H9 (cell line): ENCODE measurements around the gene ZAP70. TPM values are rescaled to one million over a fixed set of nuclear protein-coding genes. Genes with fewer than 3 reads are reported as not detected.

Experiments
- DNase-seq: peaks from one replicate; pipeline ENCODE4 v3.0.0-alpha.2; 2017
- H2AFZ ChIP-seq: one replicate; pipeline ENCODE4 v1.6.1; 2013; ENCODE audit warnings: mild to moderate bottlenecking, low read length, control low read depth, moderate library complexity
- H2AK5ac ChIP-seq: 2 replicates; pipeline ENCODE4 v1.6.1; 2013; ENCODE audit warnings: low read length, control low read depth, mixed read lengths; ENCODE audit not compliant: insufficient read length
- H2BK120ac ChIP-seq: one replicate; pipeline ENCODE4 v1.6.1; 2013; ENCODE audit warnings: low read depth, mild to moderate bottlenecking, low read length, control low read depth, inconsistent platforms; ENCODE audit not compliant: poor library complexity, severe bottlenecking
- H2BK12ac ChIP-seq: 2 replicates; pipeline ENCODE4 v1.6.1; 2013; ENCODE audit warnings: low read length, control low read depth, mixed read lengths, low read depth; ENCODE audit not compliant: insufficient read length
- H2BK15ac ChIP-seq: 2 replicates; pipeline ENCODE4 v1.6.1; 2013; ENCODE audit warnings: low read depth, low read length, control low read depth
- H2BK20ac ChIP-seq: one replicate; pipeline ENCODE4 v1.6.1; 2013; ENCODE audit warnings: low read depth, mild to moderate bottlenecking, low read length, control low read depth, inconsistent platforms; ENCODE audit not compliant: poor library complexity, severe bottlenecking
- H2BK5ac ChIP-seq: 2 replicates; pipeline ENCODE4 v1.6.1; 2013; ENCODE audit warnings: low read length, control low read depth, mixed read lengths; ENCODE audit not compliant: insufficient read length
- H3K14ac ChIP-seq: 2 replicates; pipeline ENCODE4 v1.6.1; 2013; ENCODE audit warnings: low read length, control low read depth; ENCODE audit not compliant: insufficient read depth
- H3K18ac ChIP-seq: 2 replicates; pipeline ENCODE4 v1.6.1; 2013; ENCODE audit warnings: low read depth, mild to moderate bottlenecking, mixed read lengths, low read length, control low read depth; ENCODE audit not compliant: insufficient read length
- H3K23ac ChIP-seq: 2 replicates; pipeline ENCODE4 v1.6.1; 2013; ENCODE audit warnings: low read length, control low read depth, mixed read lengths, low read depth; ENCODE audit not compliant: insufficient read length
- H3K23me2 ChIP-seq: 2 replicates; pipeline ENCODE4 v1.6.1; 2013; ENCODE audit warnings: low read depth, mild to moderate bottlenecking, mixed read lengths, low read length, control low read depth; ENCODE audit not compliant: insufficient read length, poor library complexity, severe bottlenecking
- H3K27ac ChIP-seq: 2 replicates; pipeline ENCODE4 v1.5.1; 2013; ENCODE audit warnings: low read length, control low read depth, mixed read lengths, low read depth; ENCODE audit not compliant: insufficient read length
- H3K27me3 ChIP-seq: 2 replicates; pipeline ENCODE4 v1.6.1; 2013; ENCODE audit warnings: low read length, control low read depth, inconsistent platforms; ENCODE audit not compliant: insufficient read depth
- H3K4ac ChIP-seq: 2 replicates; pipeline ENCODE4 v1.6.1; 2013; ENCODE audit warnings: low read depth, mild to moderate bottlenecking, control low read depth, inconsistent platforms, low read length, moderate library complexity
- H3K4me1 ChIP-seq: 2 replicates; pipeline ENCODE4 v1.6.1; 2013; ENCODE audit warnings: low read length, control low read depth, inconsistent platforms; ENCODE audit not compliant: insufficient read depth
- H3K4me2 ChIP-seq: 2 replicates; pipeline ENCODE4 v1.6.1; 2013; ENCODE audit warnings: low read length, control low read depth, mixed read lengths; ENCODE audit not compliant: insufficient read length, insufficient read depth
- H3K56ac ChIP-seq: 2 replicates; pipeline ENCODE4 v1.6.1; 2013; ENCODE audit warnings: low read depth, mild to moderate bottlenecking, mixed read lengths, low read length, control low read depth; ENCODE audit not compliant: insufficient read length
- H3K79me1 ChIP-seq: 2 replicates; pipeline ENCODE4 v1.6.1; 2013; ENCODE audit warnings: low read depth, mild to moderate bottlenecking, moderate library complexity, low read length, control low read depth, inconsistent platforms; ENCODE audit not compliant: insufficient read depth, poor library complexity, severe bottlenecking
- H3K79me2 ChIP-seq: 2 replicates; pipeline ENCODE4 v1.6.1; 2013; ENCODE audit warnings: low read length, control low read depth, inconsistent platforms; ENCODE audit not compliant: insufficient read depth
- H3K9ac ChIP-seq: 2 replicates; pipeline ENCODE4 v1.6.1; 2013; ENCODE audit warnings: low read length, control low read depth, mixed read lengths; ENCODE audit not compliant: insufficient read length; ENCODE audit errors: extremely low read depth
- H3K9me3 ChIP-seq: one replicate; pipeline ENCODE4 v1.6.1; 2013; ENCODE audit warnings: low read depth, low read length, inconsistent platforms; ENCODE audit not compliant: control insufficient read depth
- H3T11ph ChIP-seq: one replicate; pipeline ENCODE4 v1.6.1; 2013; ENCODE audit warnings: mild to moderate bottlenecking, low read length, control low read depth, inconsistent platforms
- H4K20me1 ChIP-seq: one replicate; pipeline ENCODE4 v1.6.1; 2013; ENCODE audit not compliant: control insufficient read depth, insufficient read length, insufficient read depth
- H4K5ac ChIP-seq: 2 replicates; pipeline ENCODE4 v1.6.1; 2013; ENCODE audit warnings: low read depth, mild to moderate bottlenecking, mixed read lengths, low read length, control low read depth; ENCODE audit not compliant: insufficient read length
- H4K8ac ChIP-seq: replicated peaks from 2 replicates; pipeline ENCODE4 v1.6.1; 2013; ENCODE audit warnings: low read length, control low read depth, mixed read lengths, low read depth; ENCODE audit not compliant: insufficient read length
- H4K91ac ChIP-seq: 2 replicates; pipeline ENCODE4 v1.6.1; 2013; ENCODE audit warnings: low read depth, mild to moderate bottlenecking, moderate library complexity, mixed read lengths, low read length, control low read depth; ENCODE audit not compliant: insufficient read length
- H3K27ac Mint-ChIP-seq, 3 experiments: 2 replicates in 2 of 3; 3 replicates in 1 of 3; pipeline ENCODE4 v1.8.0; 2020 to 2021; ENCODE audit warnings: mixed read lengths in 3 of 3, mild to moderate bottlenecking in 1 of 3, moderate library complexity in 1 of 3
- H3K27me3 Mint-ChIP-seq: 2 replicates; pipeline ENCODE4 v1.8.0; 2021; ENCODE audit warnings: low read depth, mild to moderate bottlenecking, moderate library complexity, mixed read lengths
- H3K36me3 Mint-ChIP-seq, 3 experiments: 2 replicates in 2 of 3; 3 replicates in 1 of 3; pipeline ENCODE4 v1.8.0; 2020 to 2021; ENCODE audit warnings: low read depth in 3 of 3, mixed read lengths in 3 of 3; ENCODE audit not compliant: insufficient read depth in 1 of 3
- H3K4me1 Mint-ChIP-seq, 2 experiments: 2 replicates each; pipeline ENCODE4 v1.8.0; 2020; ENCODE audit warnings: mixed read lengths in 2 of 2
- H3K4me3 Mint-ChIP-seq, 2 experiments: 2 replicates in 1 of 2; 3 replicates in 1 of 2; pipeline ENCODE4 v1.8.0; 2020 to 2021; ENCODE audit warnings: mild to moderate bottlenecking in 2 of 2, mixed read lengths in 2 of 2, moderate library complexity in 1 of 2
- H3K9me3 Mint-ChIP-seq, 2 experiments: 2 replicates in 1 of 2; 3 replicates in 1 of 2; pipeline ENCODE4 v1.8.0; 2020; ENCODE audit warnings: mild to moderate bottlenecking in 2 of 2, mixed read lengths in 2 of 2, moderate library complexity in 1 of 2
- WGBS: extraction: QIAGEN DNeasy Blood & Tissue Kit; methylation state at CpG from one replicate; pipeline ENCODE4 v1.1.7; 2013; ENCODE audit warnings: missing lambda C conversion rate, low lambda C conversion rate, mixed read lengths; ENCODE audit not compliant: insufficient read length; ENCODE audit errors: extremely low coverage; 5-methylcytosine and 5-hydroxymethylcytosine counted together
- long read RNA-seq: library from polyadenylated mRNA; unstranded; transcript quantifications from one replicate; pipeline ENCODE4 v2.0.0, GENCODE V29; 2020
- total RNA-seq: library from RNA; stranded (reverse); gene quantifications from 2 replicates; pipeline ENCODE4 v1.2.1, GENCODE V29; 2021
- TF ChIP-seq, protein P1 (sequence below): fragments of 200-600 bp; sonication (generic); conservative IDR thresholded peaks from 3 replicates; pipeline ENCODE4 v1.8.0; 2021; ENCODE audit warnings: antibody characterized with exemption, mild to moderate bottlenecking

The ZAP70 gene
- total RNA-seq = 0.22 and 0.24 TPM in 2 replicates
- long read RNA-seq = 0 reads

DNA sequence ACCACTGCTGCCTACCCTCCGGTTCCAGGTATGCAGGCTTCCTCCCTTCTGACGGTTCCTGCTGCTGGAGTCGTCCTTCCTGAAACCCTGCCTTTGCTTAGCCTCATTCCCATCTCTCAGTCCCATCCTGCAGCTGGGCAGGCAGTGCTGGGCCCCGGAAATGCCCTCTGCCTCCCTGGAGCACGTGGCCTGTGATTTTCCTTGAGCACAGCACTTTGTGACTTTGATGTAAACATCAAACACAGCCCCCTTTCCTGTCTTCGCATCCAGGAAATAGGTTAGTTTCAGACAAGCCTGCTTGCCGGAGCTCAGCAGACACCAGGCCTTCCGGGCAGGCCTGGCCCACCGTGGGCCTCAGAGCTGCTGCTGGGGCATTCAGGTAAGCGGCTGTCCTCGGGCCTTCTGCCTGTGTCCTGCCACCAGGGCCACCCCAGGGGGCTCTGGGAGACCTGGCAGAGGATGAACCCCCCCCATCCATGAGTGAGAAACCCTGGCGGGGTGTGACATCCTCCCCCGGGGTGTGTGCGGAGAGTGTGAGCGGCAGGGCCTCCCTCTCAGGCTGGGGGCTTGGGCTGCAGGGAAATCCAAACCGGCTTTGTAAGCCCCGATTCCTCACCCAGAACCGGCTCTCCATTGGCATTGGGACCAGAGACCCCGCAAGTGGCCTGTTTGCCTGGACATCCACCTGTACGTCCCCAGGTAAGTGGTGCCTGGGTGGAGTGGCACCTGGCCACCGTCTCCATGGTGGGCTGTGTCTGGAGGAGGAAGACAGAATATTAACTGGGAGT, at the start of gene ZAP70:
Gene ZAP70, plus strand, starts transcription at position 281 of the 788 bp plus-strand sequence. CDS start 10,461 bp downstream, outside the sequence.
- Histone ChIP-seq H3K18ac (no peak within 1 kb of the TSS), H3K9ac (no peak within 1 kb of the TSS), H3K56ac (no peak within 1 kb of the TSS), H3K27ac (no peak within 1 kb of the TSS), H2AFZ (no peak within 1 kb of the TSS), H4K8ac (no peak within 1 kb of the TSS), H2BK20ac (no peak within 1 kb of the TSS), H2BK15ac (no peak within 1 kb of the TSS), H3K14ac (no peak within 1 kb of the TSS; the same call in 1 of the 2 replicates), H2BK120ac (no peak within 1 kb of the TSS), H2BK12ac (no peak within 1 kb of the TSS), H4K20me1 (no peaks in the 10 kb centered on the region), H3T11ph (no peak within 1 kb of the TSS), H3K4me2 (no peak within 1 kb of the TSS), H3K23ac (no peak within 1 kb of the TSS), H2BK5ac (no peak within 1 kb of the TSS), H4K5ac (no peak within 1 kb of the TSS), H2AK5ac (no peak within 1 kb of the TSS), H3K4me1 (no peaks in the 10 kb centered on the region), H3K79me2 (no peaks in the 10 kb centered on the region), H3K9me3 (no peaks in the 10 kb centered on the region), H3K27me3 (no peaks in the 10 kb centered on the region), H3K23me2 (no peaks in the 10 kb centered on the region), H4K91ac (no peak within 1 kb of the TSS), H3K4ac (no peak within 1 kb of the TSS), H3K79me1 (no peaks in the 10 kb centered on the region)
- Mint-ChIP-seq H3K9me3 (peaks cover 0 to 2% of the 10 kb centered on the region in 2 experiments; a peak in 2 of 5 replicates), H3K4me1 (peaks cover 8 to 13% of the 10 kb centered on the region in 2 experiments), H3K36me3 (peaks cover 0 to 4% (median 0%) of the 10 kb centered on the region in 3 experiments; a peak in 3 of 7 replicates), H3K27ac (peak within 1 kb of the TSS in 2 of 3 experiments; percentile 50 to 53; a peak in 1 of 7 replicates), H3K27me3 (peaks cover 4% of the 10 kb centered on the region), H3K4me3 (no peak within 1 kb of the TSS; a peak in 1 of 5 replicates)
- DNase-seq = no peak
- no CpG with 5 or more reads among the region's 21 CpGs for WGBS
- TF ChIP-seq, protein P1, sequence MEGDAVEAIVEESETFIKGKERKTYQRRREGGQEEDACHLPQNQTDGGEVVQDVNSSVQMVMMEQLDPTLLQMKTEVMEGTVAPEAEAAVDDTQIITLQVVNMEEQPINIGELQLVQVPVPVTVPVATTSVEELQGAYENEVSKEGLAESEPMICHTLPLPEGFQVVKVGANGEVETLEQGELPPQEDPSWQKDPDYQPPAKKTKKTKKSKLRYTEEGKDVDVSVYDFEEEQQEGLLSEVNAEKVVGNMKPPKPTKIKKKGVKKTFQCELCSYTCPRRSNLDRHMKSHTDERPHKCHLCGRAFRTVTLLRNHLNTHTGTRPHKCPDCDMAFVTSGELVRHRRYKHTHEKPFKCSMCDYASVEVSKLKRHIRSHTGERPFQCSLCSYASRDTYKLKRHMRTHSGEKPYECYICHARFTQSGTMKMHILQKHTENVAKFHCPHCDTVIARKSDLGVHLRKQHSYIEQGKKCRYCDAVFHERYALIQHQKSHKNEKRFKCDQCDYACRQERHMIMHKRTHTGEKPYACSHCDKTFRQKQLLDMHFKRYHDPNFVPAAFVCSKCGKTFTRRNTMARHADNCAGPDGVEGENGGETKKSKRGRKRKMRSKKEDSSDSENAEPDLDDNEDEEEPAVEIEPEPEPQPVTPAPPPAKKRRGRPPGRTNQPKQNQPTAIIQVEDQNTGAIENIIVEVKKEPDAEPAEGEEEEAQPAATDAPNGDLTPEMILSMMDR = no peak
